Heart left ventricle (tissue), 16 donors: Measurements from ENCODE around the gene HIPK2. TPM values are rescaled to one million over a fixed set of nuclear protein-coding genes. Genes with fewer than 3 reads are reported as not detected.

Source experiments
- ATAC-seq, 4 donors: fragments of 200-7000 bp; cut with Tn5 transposase; one replicate each; pipeline ENCODE4 v1.9.1; 2020 to 2022; ENCODE audit warnings: moderate library complexity in 4 of 4, mild to moderate bottlenecking in 3 of 4, moderate number of reproducible peaks in 1 of 4
- DNase-seq, 5 donors: peaks; one replicate each; pipeline ENCODE4 v3.0.0-alpha.2; 2020
- H3K27ac ChIP-seq, 12 donors: fragments of 200-600 bp; sonication (generic) in 4 of 12; one replicate each; pipeline versions ENCODE4 v1.5.0 to v1.8.0; 2016 to 2022; ENCODE audit warnings: mild to moderate bottlenecking in 2 of 12
- H3K27me3 ChIP-seq, 9 donors: fragments of 200-600 bp; sonication (generic) in 2 of 9; one replicate each; pipeline versions ENCODE4 v1.5.1 to v1.8.0; 2016 to 2022; ENCODE audit warnings: mild to moderate bottlenecking in 3 of 9
- H3K36me3 ChIP-seq, 9 donors: fragments of 200-600 bp; sonication (generic) in 2 of 9; one replicate each; pipeline versions ENCODE4 v1.5.0 to v1.8.0; 2018 to 2022; ENCODE audit warnings: mild to moderate bottlenecking in 2 of 9
- H3K4me1 ChIP-seq, 12 donors: fragments of 200-600 bp; sonication (generic) in 4 of 12; one replicate each; pipeline versions ENCODE4 v1.5.0 to v1.8.0; 2016 to 2022; ENCODE audit warnings: mild to moderate bottlenecking in 3 of 12
- H3K4me3 ChIP-seq, 12 donors: fragments of 200-600 bp; sonication (generic) in 4 of 12; one replicate each; pipeline versions ENCODE4 v1.5.0 to v1.8.0; 2017 to 2022; ENCODE audit warnings: mild to moderate bottlenecking in 9 of 12, moderate library complexity in 4 of 12
- H3K9me3 ChIP-seq, 12 donors: fragments of 200-600 bp; sonication (generic) in 4 of 12; one replicate each; pipeline versions ENCODE4 v1.5.0 to v1.8.0; 2016 to 2022; ENCODE audit warnings: mild to moderate bottlenecking in 1 of 12
- CTCF ChIP-seq, 12 donors: fragments of 200-600 bp; sonication (generic) in 4 of 12; IDR thresholded peaks; one replicate each; pipeline versions ENCODE4 v1.5.0 to v1.8.0; 2018 to 2022; ENCODE audit warnings: antibody characterized with exemption in 12 of 12, mild to moderate bottlenecking in 5 of 12
- POLR2A ChIP-seq, 2 donors: fragments of 450-650 bp; IDR thresholded peaks; one replicate each; pipeline ENCODE4 v1.6.1; 2017; ENCODE audit warnings: antibody characterized with exemption in 2 of 2, mild to moderate bottlenecking in 2 of 2, moderate library complexity in 2 of 2
- WGBS, 4 donors: extraction: QIAGEN DNeasy Blood & Tissue Kit in 2 of 4; methylation state at CpG; one replicate each; pipeline versions ENCODE4 v1.1.5 to v1.1.7; 2013 to 2018; 5-methylcytosine and 5-hydroxymethylcytosine counted together
- intact Hi-C, 10 donors: fragments of 100-400 bp; cut with DNase I; formaldehyde crosslinking; loops; one replicate each; pipeline versions ENCODE4 v1.11.1 to v1.14.2; 2022
- polyA plus RNA-seq, 2 donors: library from polyadenylated mRNA; stranded (reverse); fragments of 200-250 nt; gene quantifications; one replicate each; pipeline ENCODE4 v1.2.3, GENCODE V29; 2013
- total RNA-seq, 9 donors: library from RNA; depleted of rRNA in 2 of 9; stranded (reverse); fragments of >200 nt in 2 of 9; fragmentation: NEBNext Ultra II Directional in 3 of 9; extraction: Animal tissue kit (Norgen Biotek cat#: 25700) in 3 of 9; gene quantifications; one replicate each; pipeline versions ENCODE4 v1.1.0 to v1.2.4, GENCODE V29; 2016 to 2023
- donor health status: ischemic (EF 13 %, LVEDD 7.1; RV severe dilation, severe dysfunction).
- donor health status: healthy with polysubstance abuse.
- donor health status: DM: no; HTN: yes; CAD: no.
- donor health status: DM: no; HTN: no; CAD: no.
- donor health status: ischemic (EF 25% LVEDD 6.9; RV normal size, moderate dysfunction).
- donor health status: ischemic (EF 25% LVEDD 5.7; RV mildly dilated, moderate dysfunction).
- donor health status: healthy.
- donor health status: DM: yes; HTN: yes; CAD: no.
- donor health status: ischemic (EF 35%, LVEDD 5.7; RV mildly dilated, moderate dysfunction).
- donor health status: nonischemic (EF 11% LVEDD 7.7; RV severe dilation, severe dysfunction).
- donor health status: DM: yes; HTN: yes; CAD: no.
- donor health status: PGD.
- donor health status: ischemic (EF 29% LVEDD 5.4; RV normal size, mild dysfunction).
- donor health status: nonischemic (EF 23%, LVEDD 6.1; RV moderate dilation, normal function).

The HIPK2 gene
- total and polyA plus RNA-seq, 11 donors = 43.2 to 244 (median 143) TPM

GRCh38 chr7:139656387-139656786 is 121.4 kb downstream of the HIPK2 start:
- intact Hi-C loops = loop anchor here in 2 of 10 donors (5.0 to 10.0 kb wide), 2 partner anchors 41 to 48 kb away; no protein-coding TSS in a partner anchor
- Histone ChIP-seq H3K27ac (peak overlapping the region in 3 of 12 donors; percentile 25 to 83 (median 75)), H3K9me3 (no peaks in the 10 kb centered on the region), H3K36me3 (peaks cover 0 to 7% (median 0%) of the 10 kb centered on the region in 9 donors), H3K4me3 (no peak overlapping the region), H3K4me1 (peaks cover 21 to 99% (median 78%) of the 10 kb centered on the region in 12 donors), H3K27me3 (no peaks in the 10 kb centered on the region)
- WGBS, 4 donors = 69 to 74% (median 71%) methylated on average over 6 of the region's 6 CpGs
- TF ChIP-seq POLR2A (IDR thresholded peaks at IDR 0.05) = no peak
- no peak for TF ChIP-seq CTCF (IDR thresholded peaks at IDR 0.05)
- ATAC-seq = peak in 1 of 4 donors; percentile 24
- no peak for DNase-seq

- H3K27me3 ChIP-seq = no peaks in the 10 kb centered on the region
- H3K4me3 ChIP-seq = no peak overlapping the region
- no peak for TF ChIP-seq POLR2A (IDR thresholded peaks at IDR 0.05)
- no peak for TF ChIP-seq CTCF (IDR thresholded peaks at IDR 0.05)
- peaks cover 24 to 99% (median 77%) of the 10 kb centered on the region in 12 donors for H3K4me1 ChIP-seq
- WGBS, 4 donors = 59 to 81% (median 76%) methylated on average over 8 of the region's 8 CpGs
- ATAC-seq (no peak), DNase-seq (no peak)
- peaks cover 0 to 7% (median 0%) of the 10 kb centered on the region in 9 donors for H3K36me3 ChIP-seq
- peak overlapping the region; percentile 25 to 83 (median 55) for H3K27ac ChIP-seq
- H3K9me3 ChIP-seq = no peaks in the 10 kb centered on the region
- intact Hi-C loops = loop anchor here in 2 of 10 donors (5.0 to 10.0 kb wide), 2 partner anchors 42 to 49 kb away; no protein-coding TSS in a partner anchor
These were observed 122.5 kb downstream of the HIPK2 start for GRCh38 chr7:139655305-139655704.

GRCh38 chr7:139654276-139655181 is 123.3 kb downstream of the HIPK2 start:
- Histone ChIP-seq H3K4me3 (no peak overlapping the region), H3K27me3 (no peaks in the 10 kb centered on the region), H3K9me3 (no peaks in the 10 kb centered on the region), H3K36me3 (peaks cover 0 to 7% (median 0%) of the 10 kb centered on the region in 9 donors), H3K4me1 (peaks cover 18 to 98% (median 77%) of the 10 kb centered on the region in 12 donors), H3K27ac (peak overlapping the region; percentile 25 to 83 (median 55))
- intact Hi-C loops = loop anchor here in 4 of 10 donors (5.0 to 10.0 kb wide), 4 partner anchors 43 to 78 kb away; no protein-coding TSS in a partner anchor
- 52 to 64% (median 61%) methylated on average over 14 of the region's 14 CpGs for WGBS, 4 donors
- TF ChIP-seq POLR2A (IDR thresholded peaks at IDR 0.05) (no peak), CTCF (IDR thresholded peaks at IDR 0.05) (no peak)
- no peak for DNase-seq
- ATAC-seq = no peak

- 56 to 79% (median 68%) methylated on average over 4 of the region's 4 CpGs for WGBS, 4 donors
- no peak for ATAC-seq
- no peaks in the 10 kb centered on the region for H3K27me3 ChIP-seq
- H3K4me1 ChIP-seq = peaks cover 10 to 95% (median 78%) of the 10 kb centered on the region in 12 donors
- peaks cover 0 to 7% (median 0%) of the 10 kb centered on the region in 9 donors for H3K36me3 ChIP-seq
- H3K27ac ChIP-seq = peak overlapping the region in 11 of 12 donors; percentile 28 to 84 (median 76)
- TF ChIP-seq POLR2A (IDR thresholded peaks at IDR 0.05) (no peak), CTCF (IDR thresholded peaks at IDR 0.05) (no peak)
- H3K4me3 ChIP-seq = no peak overlapping the region
- no peaks in the 10 kb centered on the region for H3K9me3 ChIP-seq
- intact Hi-C loops = loop anchor here in 4 of 10 donors (2.0 to 10.0 kb wide), 4 partner anchors 53 to 127 kb away; no protein-coding TSS in a partner anchor
- DNase-seq = no peak
These were observed 125.9 kb downstream of the HIPK2 start for GRCh38 chr7:139651914-139652313.
